BLaER1 treated with 17β-estradiol and CSF1 and Interleukin-3, amounts not matched to agents 10 nM and 100 nM (cell line): Measurements from ENCODE around the gene DNMT3A.
A peak's percentile ranks its signal among the peaks of the same experiment; 100 is the strongest.

Experiments
- H3K27ac ChIP-seq, 11 experiments: shearing (Covaris generic); formaldehyde crosslinking; 2 replicates each; pipeline ENCODE4 v1.8.1; 2022
- H3K27me3 ChIP-seq, 11 experiments: shearing (Covaris generic); formaldehyde crosslinking; 2 replicates each; pipeline ENCODE4 v1.8.1; 2022
- H3K36me3 ChIP-seq, 11 experiments: shearing (Covaris generic); formaldehyde crosslinking; 2 replicates each; pipeline ENCODE4 v1.8.1; 2022
- H3K4me1 ChIP-seq, 10 experiments: shearing (Covaris generic); formaldehyde crosslinking; 2 replicates each; pipeline ENCODE4 v1.8.1; 2022
- H3K4me2 ChIP-seq, 11 experiments: shearing (Covaris generic); formaldehyde crosslinking; 2 replicates each; pipeline ENCODE4 v1.8.1; 2022
- H3K4me3 ChIP-seq, 10 experiments: shearing (Covaris generic); formaldehyde crosslinking; 2 replicates each; pipeline ENCODE4 v1.8.1; 2022
- H3K9ac ChIP-seq, 11 experiments: shearing (Covaris generic); formaldehyde crosslinking; 2 replicates each; pipeline ENCODE4 v1.8.1; 2022
- H3K9me3 ChIP-seq, 11 experiments: shearing (Covaris generic); formaldehyde crosslinking; replicated peaks in 1 of 11; 2 replicates each; pipeline ENCODE4 v1.8.1; 2022
- H4K20me1 ChIP-seq, 11 experiments: shearing (Covaris generic); formaldehyde crosslinking; 2 replicates each; pipeline ENCODE4 v1.8.1; 2022
- Cebpa-rat ChIP-seq, 11 experiments: shearing (Covaris generic); IDR thresholded peaks; 2 replicates each; pipeline ENCODE4 v1.8.1; 2022

Gene DNMT3A

DNA sequence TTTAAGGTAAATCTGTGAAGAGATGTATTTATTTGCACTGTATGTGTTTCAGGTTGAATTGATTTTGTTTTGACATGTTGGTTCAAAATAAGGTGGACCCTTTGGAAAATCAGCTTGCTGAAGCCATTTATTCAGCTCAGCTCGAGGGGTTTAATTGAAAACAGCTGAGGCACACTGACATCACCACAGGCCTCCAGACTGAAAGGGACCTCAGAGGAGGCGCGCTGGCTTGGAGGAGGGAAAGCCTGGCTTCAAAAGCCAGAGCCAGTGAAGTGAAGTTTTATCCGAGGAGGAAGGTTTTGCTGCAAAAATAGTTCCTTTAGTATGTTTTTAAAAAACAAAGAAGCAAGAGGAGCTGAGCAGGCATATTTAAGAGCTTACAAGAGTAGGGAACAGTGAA, 26.9 kb upstream of the DNMT3A start:
- H3K36me3 ChIP-seq: no peaks in the 10 kb centered on the region
- H3K4me2 ChIP-seq: peak overlapping the region in 1 of 11 experiments; percentile 34; a peak in 1 of 22 replicates
- H3K27me3 ChIP-seq: no peaks in the 10 kb centered on the region
- TF ChIP-seq Cebpa-rat (IDR thresholded peaks at IDR 0.05): no peak
- no peaks in the 10 kb centered on the region for H3K9me3 ChIP-seq
- H4K20me1 ChIP-seq: no peaks in the 10 kb centered on the region
- no peak overlapping the region for H3K27ac ChIP-seq
- H3K9ac ChIP-seq: no peak overlapping the region
- H3K4me3 ChIP-seq: no peak overlapping the region
- peaks cover 8 to 44% (median 14%) of the 10 kb centered on the region in 10 experiments; a peak in 19 of 20 replicates for H3K4me1 ChIP-seq

DNA sequence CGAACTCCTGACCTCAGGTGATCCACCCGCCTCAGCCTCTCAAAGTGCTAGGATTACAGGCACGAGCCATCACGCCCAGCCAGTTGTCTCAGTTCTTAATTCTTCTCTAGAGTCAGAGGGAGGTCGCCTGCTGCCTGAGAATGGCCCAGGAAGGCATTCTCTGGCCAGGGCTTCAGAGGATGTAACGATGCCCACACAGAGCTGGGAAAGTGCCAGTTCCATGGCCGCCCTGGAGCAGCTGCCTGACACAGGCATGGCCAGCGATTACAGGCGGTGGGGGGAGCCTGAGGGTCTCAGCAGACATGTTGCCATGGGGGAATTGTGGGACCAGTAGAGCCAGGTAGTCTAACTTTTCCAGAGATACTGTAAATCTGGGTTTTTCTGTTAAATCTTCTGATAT, 25.6 kb upstream of the DNMT3A start:
- Histone ChIP-seq H3K9me3 (no peaks in the 10 kb centered on the region), H3K4me1 (peaks cover 9 to 54% (median 13%) of the 10 kb centered on the region in 10 experiments), H3K9ac (no peak overlapping the region), H3K4me3 (no peak overlapping the region), H3K27ac (no peak overlapping the region), H3K36me3 (no peaks in the 10 kb centered on the region), H3K27me3 (no peaks in the 10 kb centered on the region), H3K4me2 (no peak overlapping the region), H4K20me1 (no peaks in the 10 kb centered on the region)
- no peak for TF ChIP-seq Cebpa-rat (IDR thresholded peaks at IDR 0.05)

DNA sequence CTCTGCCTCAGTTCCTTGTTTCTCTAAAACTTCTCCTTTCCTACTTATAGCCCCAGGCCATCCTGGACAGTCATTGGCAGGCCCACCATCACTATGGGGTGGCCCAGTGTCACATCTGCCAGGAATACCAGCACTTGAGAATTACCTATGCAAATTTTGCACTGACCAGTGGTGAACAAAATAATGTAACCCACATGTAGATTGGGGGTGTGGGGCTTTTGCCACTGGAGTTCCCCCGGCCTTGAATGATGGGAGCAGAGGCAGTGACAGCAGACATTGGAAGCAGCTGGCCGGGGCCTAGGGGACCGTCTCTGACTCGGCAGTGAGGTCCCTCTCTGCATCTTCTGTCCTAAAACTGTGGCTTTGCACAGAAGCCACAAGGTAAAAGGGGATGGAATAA, 24.9 kb upstream of the DNMT3A start:
- H3K4me3 ChIP-seq: no peak overlapping the region
- TF ChIP-seq Cebpa-rat (IDR thresholded peaks at IDR 0.05): no peak
- no peak overlapping the region for H3K9ac ChIP-seq
- peaks cover 13 to 56% (median 18%) of the 10 kb centered on the region in 10 experiments for H3K4me1 ChIP-seq
- H3K27me3 ChIP-seq: no peaks in the 10 kb centered on the region
- H4K20me1 ChIP-seq: no peaks in the 10 kb centered on the region
- peak overlapping the region in 2 of 11 experiments; percentile 42 to 59; a peak in 4 of 22 replicates for H3K4me2 ChIP-seq
- H3K36me3 ChIP-seq: no peaks in the 10 kb centered on the region
- H3K9me3 ChIP-seq: no peaks in the 10 kb centered on the region
- H3K27ac ChIP-seq: no peak overlapping the region

DNA sequence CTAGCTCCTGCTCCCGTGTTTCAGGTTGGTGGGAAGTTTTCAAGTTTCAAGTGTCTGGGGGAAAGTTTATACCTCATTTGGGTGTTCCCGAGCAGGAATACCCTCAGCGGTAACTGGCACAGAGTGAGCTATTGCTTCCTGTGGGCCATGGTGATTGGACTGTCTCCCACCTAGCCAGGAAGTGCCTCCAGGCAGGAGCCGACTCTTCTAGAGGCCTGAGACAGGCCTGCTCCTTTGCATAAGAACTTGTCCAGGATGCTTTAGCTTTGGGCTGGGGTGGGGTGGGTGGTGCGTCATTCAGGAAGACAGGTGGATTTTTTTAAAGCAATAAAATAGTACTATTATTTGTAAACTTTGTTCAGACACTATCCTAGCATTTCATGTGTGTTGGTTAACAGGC, 23.5 kb upstream of the DNMT3A start:
- Histone ChIP-seq H3K27ac (no peak overlapping the region), H4K20me1 (no peaks in the 10 kb centered on the region), H3K4me2 (peak overlapping the region in 1 of 11 experiments; percentile 5; a peak in 1 of 22 replicates), H3K27me3 (no peaks in the 10 kb centered on the region), H3K9ac (no peak overlapping the region), H3K36me3 (no peaks in the 10 kb centered on the region), H3K4me1 (peaks cover 17 to 63% (median 22%) of the 10 kb centered on the region in 10 experiments), H3K9me3 (no peaks in the 10 kb centered on the region), H3K4me3 (no peak overlapping the region)
- TF ChIP-seq Cebpa-rat (IDR thresholded peaks at IDR 0.05): no peak

DNA sequence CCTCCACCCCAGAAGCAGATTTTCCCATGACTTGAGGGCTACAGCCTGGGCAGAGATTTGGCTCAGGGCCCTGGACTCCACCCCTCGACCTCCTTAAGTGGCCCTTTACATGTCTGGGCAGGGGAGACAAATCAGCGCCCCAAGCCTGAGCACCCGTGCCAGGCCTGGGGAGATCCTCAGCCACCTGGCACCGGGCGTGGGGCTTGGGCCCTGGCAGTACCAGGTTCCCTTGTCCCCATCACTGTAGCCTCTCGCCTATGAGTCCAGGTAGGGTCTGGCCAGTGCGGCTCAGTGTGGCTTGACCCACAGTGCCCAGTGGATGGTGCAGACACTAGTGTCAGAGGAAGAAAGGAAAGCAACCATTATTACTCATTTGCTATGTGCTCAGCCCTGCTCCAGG, 22.0 kb upstream of the DNMT3A start:
- H3K4me1 ChIP-seq: peaks cover 17 to 69% (median 22%) of the 10 kb centered on the region in 10 experiments
- H3K4me2 ChIP-seq: peak overlapping the region in 6 of 11 experiments; percentile 67 to 92 (median 83); a peak in 7 of 22 replicates
- TF ChIP-seq Cebpa-rat (IDR thresholded peaks at IDR 0.05): no peak
- H3K4me3 ChIP-seq: no peak overlapping the region
- H4K20me1 ChIP-seq: no peaks in the 10 kb centered on the region
- no peak overlapping the region; a peak in 1 of 22 replicates for H3K27ac ChIP-seq
- no peaks in the 10 kb centered on the region for H3K36me3 ChIP-seq
- H3K9ac ChIP-seq: no peak overlapping the region; a peak in 1 of 22 replicates
- H3K9me3 ChIP-seq: no peaks in the 10 kb centered on the region
- H3K27me3 ChIP-seq: no peaks in the 10 kb centered on the region

DNA sequence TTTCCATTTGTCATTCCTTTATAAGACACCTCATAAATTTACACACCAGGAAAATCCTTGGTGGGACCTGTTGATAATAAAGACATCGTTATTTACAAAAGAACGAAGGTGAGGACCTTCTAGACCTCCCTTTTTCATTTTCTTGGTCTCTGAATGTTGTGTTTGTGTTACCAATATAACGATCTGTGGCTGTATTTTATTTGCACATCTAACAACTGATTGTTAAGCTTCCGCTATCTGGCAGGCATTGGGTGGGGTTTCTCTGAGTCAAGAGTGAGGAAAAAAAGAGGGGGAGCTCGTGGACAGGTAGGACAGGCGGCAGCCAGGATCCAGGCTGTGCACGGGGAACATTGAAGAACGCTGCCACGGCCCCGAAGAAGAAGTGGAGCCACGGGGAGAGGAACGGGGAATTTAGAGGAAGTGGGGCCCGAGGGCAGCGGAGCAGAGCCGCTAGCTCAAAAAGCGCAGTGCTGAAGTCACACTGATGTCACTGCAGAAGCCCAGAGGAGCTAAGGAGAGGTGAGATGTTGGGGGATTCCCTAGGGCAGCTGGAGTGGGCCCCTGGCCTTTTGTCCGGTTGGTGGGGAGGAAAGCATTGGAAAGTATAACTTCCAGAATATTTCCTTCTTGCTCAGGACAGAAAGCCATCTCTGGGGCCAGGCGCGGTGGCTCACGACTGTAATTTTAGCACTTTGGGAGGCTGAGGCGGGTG, 20.9 kb upstream of the DNMT3A start:
- Histone ChIP-seq H3K27ac (peak overlapping the region; percentile 31 to 70 (median 58); a peak in 20 of 22 replicates), H4K20me1 (no peaks in the 10 kb centered on the region), H3K4me2 (peak overlapping the region; percentile 67 to 92 (median 82)), H3K4me3 (peak overlapping the region; percentile 44 to 65 (median 55)), H3K9ac (peak overlapping the region; percentile 49 to 73 (median 65)), H3K27me3 (no peaks in the 10 kb centered on the region), H3K4me1 (peaks cover 17 to 72% (median 22%) of the 10 kb centered on the region in 10 experiments), H3K9me3 (no peaks in the 10 kb centered on the region), H3K36me3 (no peaks in the 10 kb centered on the region)
- no peak for TF ChIP-seq Cebpa-rat (IDR thresholded peaks at IDR 0.05)

DNA sequence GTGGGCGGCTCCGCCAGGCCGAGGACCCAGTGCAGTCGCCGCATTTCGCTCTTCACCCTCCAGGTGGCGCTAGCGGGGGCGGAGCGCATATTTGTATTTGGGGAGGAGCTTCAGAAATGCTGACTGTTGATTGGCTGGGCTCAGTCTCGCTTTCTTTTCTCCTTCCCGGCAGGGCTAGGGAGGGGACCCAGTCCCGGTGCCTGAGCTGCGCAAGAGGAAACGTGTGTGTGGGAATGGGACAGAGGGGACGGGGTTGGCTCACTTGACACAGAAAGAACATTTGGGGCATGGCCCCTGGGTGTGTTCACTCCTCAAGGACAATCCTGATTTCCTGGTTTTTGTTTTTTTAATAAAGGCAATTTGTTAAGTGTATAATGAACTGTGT, 20.3 kb upstream of the DNMT3A start:
- no peak for TF ChIP-seq Cebpa-rat (IDR thresholded peaks at IDR 0.05)
- H3K9me3 ChIP-seq: no peaks in the 10 kb centered on the region
- peak overlapping the region; percentile 44 to 65 (median 55) for H3K4me3 ChIP-seq
- no peaks in the 10 kb centered on the region for H4K20me1 ChIP-seq
- H3K4me2 ChIP-seq: peak overlapping the region; percentile 67 to 92 (median 82)
- peaks cover 17 to 72% (median 22%) of the 10 kb centered on the region in 10 experiments for H3K4me1 ChIP-seq
- H3K9ac ChIP-seq: peak overlapping the region; percentile 49 to 73 (median 65)
- no peaks in the 10 kb centered on the region for H3K36me3 ChIP-seq
- H3K27ac ChIP-seq: peak overlapping the region; percentile 31 to 70 (median 58); a peak in 19 of 22 replicates
- no peaks in the 10 kb centered on the region for H3K27me3 ChIP-seq

DNA sequence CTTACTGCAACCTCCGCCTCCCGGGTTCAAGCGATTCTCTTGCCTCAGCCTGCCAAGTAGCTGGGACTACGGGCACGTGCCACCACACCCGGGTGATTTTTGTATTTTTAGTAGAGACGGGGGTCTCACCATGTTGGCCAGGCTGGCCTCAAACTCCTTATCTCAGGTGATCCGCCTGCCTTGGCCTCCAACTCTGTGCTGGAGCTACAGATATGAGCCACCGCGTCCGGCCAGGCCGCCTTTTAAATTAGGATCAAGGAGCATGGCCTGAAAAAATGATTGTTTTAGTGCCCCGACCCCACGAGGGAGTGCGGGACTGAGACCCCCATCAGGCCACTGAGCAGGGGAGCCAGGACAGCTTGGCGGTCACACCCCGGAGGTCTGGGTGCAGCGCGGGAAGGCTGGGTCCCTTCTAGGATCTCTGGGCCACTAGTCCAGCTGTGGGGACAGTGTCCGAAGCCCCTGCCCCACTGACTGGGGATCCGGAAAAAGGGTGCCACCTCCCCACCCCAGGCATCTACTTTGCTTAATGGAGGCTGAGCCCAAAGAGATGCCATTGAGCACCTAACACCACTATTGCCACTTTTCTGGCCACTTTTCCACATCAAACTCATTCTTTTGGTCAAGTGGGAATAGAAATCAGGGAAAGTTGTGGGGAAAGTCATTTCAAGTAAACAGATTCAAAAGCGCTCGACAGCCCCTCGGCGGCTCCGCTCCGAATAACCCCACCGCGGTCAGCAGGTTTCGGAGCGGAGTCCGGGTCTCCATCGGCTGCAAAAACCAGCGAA, 19.7 kb upstream of the DNMT3A start:
- TF ChIP-seq Cebpa-rat (IDR thresholded peaks at IDR 0.05): no peak
- Histone ChIP-seq H3K27ac (no peak overlapping the region), H3K4me1 (peaks cover 17 to 67% (median 22%) of the 10 kb centered on the region in 10 experiments), H3K36me3 (no peaks in the 10 kb centered on the region), H3K9ac (peak overlapping the region in 1 of 11 experiments; percentile 69; a peak in 2 of 22 replicates), H3K4me3 (peak overlapping the region in 7 of 10 experiments; percentile 9 to 65 (median 55); a peak in 8 of 20 replicates), H3K4me2 (peak overlapping the region; percentile 67 to 92 (median 82)), H4K20me1 (no peaks in the 10 kb centered on the region), H3K9me3 (no peaks in the 10 kb centered on the region), H3K27me3 (no peaks in the 10 kb centered on the region)

DNA sequence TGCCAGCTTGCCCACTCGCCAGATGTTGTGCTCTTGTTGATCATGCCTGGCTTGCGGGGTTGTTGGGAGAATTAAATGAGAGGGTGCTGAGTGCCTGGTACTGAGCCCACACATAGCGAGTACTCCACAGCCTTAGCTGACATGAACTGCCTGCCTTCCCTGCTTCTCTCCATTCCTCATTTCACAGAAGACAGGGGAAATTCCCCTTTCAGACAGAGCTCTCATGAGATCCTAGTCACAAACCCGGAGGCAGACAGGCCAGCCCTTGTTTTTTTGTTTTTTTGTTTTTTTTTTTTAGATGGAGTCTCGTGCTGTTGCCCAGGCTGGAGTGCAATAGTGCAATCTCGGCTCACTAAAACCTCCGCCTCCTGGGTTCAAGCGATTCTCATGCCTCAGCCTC, 17.1 kb upstream of the DNMT3A start:
- Histone ChIP-seq H3K4me1 (peaks cover 17 to 52% (median 25%) of the 10 kb centered on the region in 10 experiments), H3K4me2 (peak overlapping the region in 3 of 11 experiments; percentile 2 to 72 (median 40); a peak in 5 of 22 replicates), H3K27ac (peak overlapping the region in 1 of 11 experiments; percentile 19; a peak in 2 of 22 replicates), H3K36me3 (no peaks in the 10 kb centered on the region), H3K27me3 (no peaks in the 10 kb centered on the region), H3K9ac (no peak overlapping the region), H4K20me1 (no peaks in the 10 kb centered on the region), H3K9me3 (no peaks in the 10 kb centered on the region), H3K4me3 (no peak overlapping the region)
- TF ChIP-seq Cebpa-rat (IDR thresholded peaks at IDR 0.05): no peak
